Smooth muscle cell (in vitro differentiated cells): ENCODE measurements around the gene ZSWIM5. TPM values are rescaled to one million over a fixed set of nuclear protein-coding genes. Genes with fewer than 3 reads are reported as not detected.

ENCODE experiments used
- DNase-seq: peaks from one replicate; lab custom pipeline; 2025; ENCODE audit not compliant: unreplicated experiment; lab: John Stamatoyannopoulos, UW
- H2AFZ ChIP-seq: fragments of 200-600 bp; sonication (generic); 2 replicates; pipeline ENCODE4 v1.6.0; 2016; ENCODE audit warnings: antibody characterized with exemption, low read depth, mild to moderate bottlenecking
- H3F3A ChIP-seq: fragments of 200-600 bp; sonication (generic); 2 replicates; pipeline ENCODE4 v1.6.0; 2017; ENCODE audit warnings: antibody characterized with exemption, low read depth
- H3K27ac ChIP-seq: fragments of 200-600 bp; sonication (generic); 2 replicates; pipeline ENCODE4 v1.5.1; 2016; ENCODE audit warnings: low read depth, mild to moderate bottlenecking
- H3K27me3 ChIP-seq: fragments of 200-600 bp; sonication (generic); 2 replicates; pipeline ENCODE4 v1.6.1; 2016; ENCODE audit warnings: low read depth, mild to moderate bottlenecking
- H3K36me3 ChIP-seq: fragments of 200-600 bp; sonication (generic); 2 replicates; pipeline ENCODE4 v1.5.1; 2016; ENCODE audit warnings: low read depth
- H3K4me1 ChIP-seq: fragments of 200-600 bp; sonication (generic); 2 replicates; pipeline ENCODE4 v1.5.1; 2016; ENCODE audit warnings: low read depth
- H3K4me2 ChIP-seq: fragments of 200-600 bp; sonication (generic); 2 replicates; pipeline ENCODE4 v1.6.0; 2016; ENCODE audit warnings: mild to moderate bottlenecking
- H3K4me3 ChIP-seq: fragments of 200-600 bp; sonication (generic); 2 replicates; pipeline ENCODE4 v1.5.1; 2016; ENCODE audit warnings: mild to moderate bottlenecking
- H3K79me2 ChIP-seq: fragments of 200-600 bp; sonication (generic); 2 replicates; pipeline ENCODE4 v1.6.0; 2016; ENCODE audit warnings: low read depth, mild to moderate bottlenecking
- H3K9ac ChIP-seq: fragments of 200-600 bp; sonication (generic); 2 replicates; pipeline ENCODE4 v1.6.0; 2016; ENCODE audit warnings: low read depth
- H3K9me3 ChIP-seq: fragments of 200-600 bp; sonication (generic); replicated peaks from 2 replicates; pipeline ENCODE4 v1.5.1; 2016; ENCODE audit warnings: low read depth
- H4K20me1 ChIP-seq: fragments of 200-600 bp; sonication (generic); 2 replicates; pipeline ENCODE4 v1.6.0; 2016; ENCODE audit warnings: low read depth
- CTCF ChIP-seq: fragments of 200-600 bp; sonication (generic); IDR thresholded peaks from 2 replicates; pipeline ENCODE4 v1.5.1; 2017; ENCODE audit warnings: borderline replicate concordance, mild to moderate bottlenecking, antibody characterized with exemption; ENCODE audit not compliant: insufficient read depth, poor library complexity, severe bottlenecking
- WGBS: methylation state at CpG from one replicate; pipeline ENCODE4 v1.1.7; 2016; ENCODE audit warnings: low lambda C conversion rate; 5-methylcytosine and 5-hydroxymethylcytosine counted together
- polyA plus RNA-seq: library from polyadenylated mRNA; unstranded; fragments of >200 nt; fragmentation: Nextera tagmentation; extraction: Ambion mirVana; gene quantifications from 2 replicates; pipeline ENCODE4 v1.2.1, GENCODE V29; 2016
- total RNA-seq: library from RNA; depleted of rRNA; stranded (reverse); fragments of >200 nt; gene quantifications from 2 replicates; pipeline ENCODE4 v1.2.3, GENCODE V29; 2014

Gene ZSWIM5
- total and polyA plus RNA-seq, 2 experiments from 2014 or later, result 0.13 to 0.26 TPM

DNA sequence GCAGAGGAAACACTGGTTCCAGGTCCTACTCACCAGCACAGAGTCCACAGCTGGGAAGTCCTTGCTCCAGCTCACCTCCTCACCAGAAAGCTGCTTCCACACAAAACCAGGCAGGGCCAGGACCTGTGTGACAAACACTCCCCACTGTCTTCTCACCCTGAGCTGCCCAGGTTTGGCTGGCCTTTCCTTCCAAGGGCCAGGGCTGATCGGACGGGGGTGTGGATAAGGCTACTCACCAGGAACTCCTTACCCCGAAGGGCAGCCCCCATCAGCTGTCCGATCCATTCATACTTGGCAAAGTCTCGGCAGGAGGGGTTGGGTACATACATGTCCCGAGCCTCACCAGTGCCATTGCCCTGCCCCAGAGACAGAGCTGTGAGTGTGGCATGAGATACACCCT, 200.6 kb downstream of the ZSWIM5 start:
- TF ChIP-seq CTCF, result no peak
- Histone ChIP-seq H2AFZ (no peak overlapping the region), H3K4me2 (no peak overlapping the region), H3K27ac (no peak overlapping the region), H3K79me2 (peaks cover 10% of the 10 kb centered on the region), H3K36me3 (no peaks in the 10 kb centered on the region), H3K9ac (no peak overlapping the region), H3K4me3 (no peak overlapping the region), H4K20me1 (peaks cover 6% of the 10 kb centered on the region), H3F3A (no peaks in the 10 kb centered on the region), H3K4me1 (peaks cover 4% of the 10 kb centered on the region), H3K9me3 (no peaks in the 10 kb centered on the region), H3K27me3 (no peaks in the 10 kb centered on the region)
- DNase-seq, result no peak
- 100% methylated on average over 6 of the region's 6 CpGs for WGBS

DNA sequence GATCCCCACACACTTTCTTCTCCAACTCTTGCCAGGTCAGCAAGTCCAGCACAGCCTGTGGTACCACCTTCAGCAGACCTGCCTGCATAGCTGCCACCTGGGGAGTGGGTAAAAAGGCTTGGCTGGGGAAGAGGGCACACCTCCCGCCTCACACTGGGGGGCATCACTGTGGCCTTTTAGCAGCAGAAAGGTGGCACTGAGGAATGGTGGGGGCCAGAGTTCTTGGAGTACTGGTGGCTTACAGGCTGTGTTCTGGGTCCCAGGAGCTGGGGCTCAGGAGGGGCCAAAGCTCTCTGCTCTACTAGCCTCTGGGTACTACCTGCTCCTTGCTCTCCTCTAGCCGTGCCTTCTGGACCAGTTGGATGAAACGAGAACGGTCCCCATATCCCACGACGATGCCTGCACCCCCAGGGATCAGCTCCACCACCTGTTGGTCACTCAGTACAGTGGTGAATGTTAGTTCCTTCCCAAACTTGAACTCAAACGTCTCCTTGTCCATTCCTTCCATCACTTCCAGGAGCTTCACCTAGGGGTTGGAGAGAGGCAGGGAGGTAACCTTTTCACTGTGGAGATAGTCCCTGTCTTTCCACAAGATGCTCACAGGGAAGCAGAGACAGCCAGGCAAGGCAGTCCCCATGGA, 202.0 kb downstream of the ZSWIM5 start:
- Histone ChIP-seq H3K79me2 (no peaks in the 10 kb centered on the region), H3K9ac (no peak overlapping the region), H3K4me3 (no peak overlapping the region), H2AFZ (no peak overlapping the region), H3K27me3 (no peaks in the 10 kb centered on the region), H4K20me1 (no peaks in the 10 kb centered on the region), H3K4me2 (no peak overlapping the region), H3F3A (no peaks in the 10 kb centered on the region), H3K9me3 (no peaks in the 10 kb centered on the region), H3K4me1 (no peaks in the 10 kb centered on the region), H3K36me3 (no peaks in the 10 kb centered on the region), H3K27ac (no peak overlapping the region)
- no peak for DNase-seq
- 95% methylated on average over 7 of the region's 7 CpGs for WGBS
- no peak for TF ChIP-seq CTCF

DNA sequence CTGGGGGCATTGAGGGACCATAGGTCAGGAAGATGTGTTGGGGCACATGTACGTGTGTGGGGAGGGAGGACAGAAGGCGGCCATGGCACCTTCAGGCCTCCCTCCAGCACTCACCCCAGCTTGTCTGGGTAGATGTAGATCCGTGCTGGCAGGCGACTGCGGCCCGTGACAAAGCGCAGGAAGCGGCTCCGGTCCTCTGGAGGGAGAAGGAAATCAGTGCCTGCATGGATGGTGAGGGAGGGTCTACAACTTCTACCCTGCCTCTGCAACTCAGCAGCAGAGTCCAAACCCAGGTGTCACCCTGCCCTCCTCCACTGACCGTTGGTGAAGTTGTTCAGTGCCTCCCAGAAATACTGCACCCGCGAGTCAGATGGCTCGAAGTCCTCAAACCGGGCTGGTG, 202.7 kb downstream of the ZSWIM5 start:
- H3F3A ChIP-seq, result no peaks in the 10 kb centered on the region
- H4K20me1 ChIP-seq, result no peaks in the 10 kb centered on the region
- no peak for TF ChIP-seq CTCF
- no peak overlapping the region for H3K27ac ChIP-seq
- H3K9ac ChIP-seq, result no peak overlapping the region
- DNase-seq, result no peak
- no peaks in the 10 kb centered on the region for H3K9me3 ChIP-seq
- H3K36me3 ChIP-seq, result no peaks in the 10 kb centered on the region
- H3K4me3 ChIP-seq, result no peak overlapping the region
- H2AFZ ChIP-seq, result no peak overlapping the region
- no peaks in the 10 kb centered on the region for H3K79me2 ChIP-seq
- H3K4me2 ChIP-seq, result no peak overlapping the region
- H3K27me3 ChIP-seq, result no peaks in the 10 kb centered on the region
- H3K4me1 ChIP-seq, result no peaks in the 10 kb centered on the region
- 98% methylated on average over 13 of the region's 14 CpGs for WGBS
